AG04450 (cell line): ENCODE measurements around the gene FGF8. TPM values are rescaled to one million over a fixed set of nuclear protein-coding genes. Genes with fewer than 3 reads are reported as not detected.

Experiments
- CTCF ChIA-PET: fragments of 300-600, 350-600 bp; formaldehyde crosslinking; extraction: SDS; loops from one replicate; lab custom pipeline; 2022; ENCODE audit warnings: antibody characterized with exemption, inconsistent platforms; lab: Charles Lee
- POLR2A ChIA-PET: fragments of 350-600 bp; formaldehyde crosslinking; extraction: SDS; loops from one replicate; lab custom pipeline; 2021; ENCODE audit warnings: antibody characterized with exemption, inconsistent platforms; lab: Yijun Ruan, JAX
- DNase-seq: peaks from one replicate; pipeline ENCODE4 v3.0.0-alpha.2; 2011; ENCODE audit warnings: low read depth, low spot score
- H3K27ac ChIP-seq: one replicate; pipeline ENCODE4 v1.5.1; 2012; ENCODE audit warnings: low read depth, low read length, control low read depth
- H3K27me3 ChIP-seq: one replicate; pipeline ENCODE4 v1.6.0; 2012; ENCODE audit warnings: low read length; ENCODE audit not compliant: control insufficient read depth, insufficient read depth
- H3K4me3 ChIP-seq: 2 replicates; pipeline ENCODE4 v1.5.1; 2011; ENCODE audit warnings: mild to moderate bottlenecking, low read depth, low read length, control low read depth
- H3K9me3 ChIP-seq: 2 replicates; pipeline ENCODE4 v1.5.1; 2012; ENCODE audit warnings: low read length; ENCODE audit not compliant: control insufficient read depth, insufficient read depth
- CTCF ChIP-seq: IDR thresholded peaks from 2 replicates; pipeline ENCODE4 v1.5.1; 2011; ENCODE audit warnings: low read depth, low read length, control low read depth, inconsistent platforms
- polyA plus RNA-seq: library from polyadenylated mRNA; depleted of rRNA; stranded (reverse); fragments of >200 nt; gene quantifications from 2 replicates; pipeline ENCODE4 v1.2.3, GENCODE V29; 2011

Gene FGF8
- polyA plus RNA-seq, 1 experiment, result not detected

GRCh38 chr10:101782811-101783735 lies 7.2 kb upstream of the FGF8 start, which contains the start of gene NPM3:
Gene NPM3 (minus strand): TSS chr10:101783446. CDS start chr10:101783390, 56 bp downstream.
- DNase-seq, result peak; percentile 29
- no peak for TF ChIP-seq CTCF
- H3K4me3 ChIP-seq, result peak within 1 kb of the TSS; percentile 94
- peak within 1 kb of the TSS; percentile 25 for H3K27ac ChIP-seq
- no peaks in the 10 kb centered on the region; the same call in 1 of the 2 replicates for H3K9me3 ChIP-seq
- ChIA-PET CTCF (interaction anchor here (0.6 to 6.1 kb wide), 8 partner anchors 12 to 571 kb away, joined by 3 to 127 read pairs (median 11); no protein-coding TSS in a partner anchor), POLR2A (interaction anchor here (1.2 to 1.9 kb wide), 3 partner anchors 14 to 180 kb away, joined by 4 to 7 read pairs (median 6); partner anchors contain the start of gene OGA)
- H3K27me3 ChIP-seq, result peaks cover 10% of the 10 kb centered on the region

- Histone ChIP-seq H3K4me3 (peak overlapping the region; percentile 94), H3K27me3 (peaks cover 14% of the 10 kb centered on the region), H3K9me3 (no peaks in the 10 kb centered on the region; the same call in 1 of the 2 replicates), H3K27ac (peak overlapping the region; percentile 21)
- ChIA-PET CTCF (interaction anchor here (0.8 to 6.1 kb wide), 25 partner anchors 8 to 621 kb away, joined by 3 to 127 read pairs (median 5); partner anchors contain the start of gene OGA), POLR2A (interaction anchor here (1.9 kb wide), 1 partner anchor 180 kb away, joined by 6 read pairs; no protein-coding TSS in a partner anchor)
- no peak for DNase-seq
- TF ChIP-seq CTCF, result no peak
Measured at GRCh38 chr10:101781984-101782810, 6.3 kb upstream of the FGF8 start.

- CTCF ChIA-PET, result interaction anchor here (0.5 to 6.1 kb wide), 62 partner anchors 8 to 681 kb away, joined by 3 to 127 read pairs (median 4); partner anchors contain the start of gene OGA
- no peak; the same call in 1 of the 2 replicates for TF ChIP-seq CTCF
- Histone ChIP-seq H3K9me3 (no peaks in the 10 kb centered on the region; the same call in 1 of the 2 replicates), H3K27ac (no peak overlapping the region), H3K4me3 (peak overlapping the region; percentile 20; the same call in 1 of the 2 replicates), H3K27me3 (peaks cover 19% of the 10 kb centered on the region)
- no peak for DNase-seq
- POLR2A ChIA-PET, result interaction anchor here (0.6 to 1.9 kb wide), 2 partner anchors 178 to 179 kb away, joined by 3 to 6 read pairs; no protein-coding TSS in a partner anchor
Measured at GRCh38 chr10:101781655-101781983, 5.7 kb upstream of the FGF8 start.

GRCh38 chr10:101780818-101781654 lies 5.1 kb upstream of the FGF8 start:
- TF ChIP-seq CTCF, result peak; percentile 92
- H3K9me3 ChIP-seq, result no peaks in the 10 kb centered on the region; the same call in 1 of the 2 replicates
- peak; percentile 30 for DNase-seq
- H3K27ac ChIP-seq, result no peak overlapping the region
- H3K27me3 ChIP-seq, result peaks cover 23% of the 10 kb centered on the region
- POLR2A ChIA-PET, result interaction anchor here (0.6 to 1.9 kb wide), 2 partner anchors 177 to 178 kb away, joined by 3 to 6 read pairs; no protein-coding TSS in a partner anchor
- no peak overlapping the region for H3K4me3 ChIP-seq
- CTCF ChIA-PET, result interaction anchor here (0.5 to 6.1 kb wide), 67 partner anchors 9 to 773 kb away, joined by 3 to 127 read pairs (median 4); partner anchors contain the start of gene OGA
